Upper lobe of left lung (tissue), 6 donors: Measurements from ENCODE around the gene NUP188. TPM values are rescaled to one million over a fixed set of nuclear protein-coding genes. Genes with fewer than 3 reads are reported as not detected.

Experiments
- ATAC-seq, 2 donors: fragments of 200-7000 bp; cut with Tn5 transposase; one replicate each; pipeline ENCODE4 v1.9.1; 2022; ENCODE audit warnings: mild to moderate bottlenecking in 2 of 2, moderate library complexity in 2 of 2; ENCODE audit not compliant: low FRiP score in 2 of 2
- DNase-seq, 2 donors: peaks; one replicate each; pipeline ENCODE4 v3.0.0-alpha.2; 2019 to 2020
- H3K27ac ChIP-seq, 4 donors: fragments of 200-600 bp; sonication (generic); one replicate each; pipeline ENCODE4 v1.5.1; 2016 to 2019
- H3K27me3 ChIP-seq, 4 donors: fragments of 200-600 bp; sonication (generic); one replicate each; pipeline ENCODE4 v1.5.1; 2017 to 2019
- H3K36me3 ChIP-seq, 4 donors: fragments of 200-600 bp; sonication (generic); one replicate each; pipeline ENCODE4 v1.5.1; 2016 to 2019
- H3K4me1 ChIP-seq, 4 donors: fragments of 200-600 bp; sonication (generic); one replicate each; pipeline ENCODE4 v1.5.1; 2018 to 2019
- H3K4me3 ChIP-seq, 4 donors: fragments of 200-600 bp; sonication (generic); one replicate each; pipeline ENCODE4 v1.5.1; 2017 to 2019; ENCODE audit warnings: mild to moderate bottlenecking in 2 of 4, moderate library complexity in 1 of 4
- H3K9me3 ChIP-seq, 4 donors: fragments of 200-600 bp; sonication (generic); one replicate each; pipeline ENCODE4 v1.5.1; 2018 to 2019
- CTCF ChIP-seq, 6 experiments: fragments of 450-650 bp in 4 of 6; fragments of 200-600 bp in 2 of 6; sonication (generic) in 2 of 6; IDR thresholded peaks; one replicate each; pipeline ENCODE4 v1.5.1; 2016 to 2019; ENCODE audit warnings: antibody characterized with exemption in 6 of 6
- EP300 ChIP-seq, 4 donors: sonication (generic); formaldehyde crosslinking; IDR thresholded peaks; one replicate each; pipeline ENCODE4 v1.5.1; 2017; ENCODE audit warnings: antibody characterized with exemption in 4 of 4, control low read depth in 2 of 4
- POLR2A ChIP-seq, 4 donors: fragments of 450-650 bp; IDR thresholded peaks; one replicate each; pipeline ENCODE4 v1.5.1; 2016 to 2017; ENCODE audit warnings: antibody characterized with exemption in 4 of 4, mild to moderate bottlenecking in 2 of 4
- POLR2AphosphoS5 ChIP-seq, 2 donors: sonication (generic); formaldehyde crosslinking; IDR thresholded peaks; one replicate each; pipeline ENCODE4 v1.5.1; 2017; ENCODE audit warnings: antibody characterized with exemption in 2 of 2
- WGBS, 2 donors: methylation state at CpG; one replicate each; pipeline ENCODE4 v1.1.5; 2017 to 2018; 5-methylcytosine and 5-hydroxymethylcytosine counted together
- total RNA-seq, 6 donors: library from RNA; depleted of rRNA in 4 of 6; stranded (reverse); fragments of >200 nt in 4 of 6; gene quantifications; one replicate each; pipeline versions ENCODE4 v1.1.0 to v1.2.1, GENCODE V29; 2016 to 2021
- donor health status: DM: no; HTN: no; CAD: no; lungs with moderate emphysema.
- donor health status: DM: no; HTN: yes; CAD: no; lungs with severe emphysema.

The NUP188 gene
- total RNA-seq, 6 donors from 2014 or later: 30.4 to 225 (median 50.1) TPM

- no peak for DNase-seq
- Histone ChIP-seq H3K4me1 (no peaks in the 10 kb centered on the region), H3K27ac (no peak overlapping the region), H3K4me3 (no peak overlapping the region), H3K9me3 (no peaks in the 10 kb centered on the region), H3K27me3 (no peaks in the 10 kb centered on the region), H3K36me3 (peaks cover 26 to 84% (median 58%) of the 10 kb centered on the region in 4 donors)
- no peak for TF ChIP-seq CTCF (IDR thresholded peaks at IDR 0.05)
- TF ChIP-seq POLR2AphosphoS5 (IDR thresholded peaks at IDR 0.05): no peak
- TF ChIP-seq EP300 (IDR thresholded peaks at IDR 0.05): no peak
- TF ChIP-seq POLR2A (IDR thresholded peaks at IDR 0.05): no peak
- WGBS, 2 donors: 90% methylated on average over 7 of the region's 7 CpGs; no CpG with 5 or more reads in 1 of the 2 donors
- ATAC-seq: no peak
These were observed 64.8 kb downstream of the NUP188 start for GRCh38 chr9:129012343-129012742.

GRCh38 chr9:129012893-129013448 lies 65.5 kb downstream of the NUP188 start:
- DNase-seq (peak in 1 of 2 donors; percentile 58), ATAC-seq (no peak)
- TF ChIP-seq POLR2AphosphoS5 (IDR thresholded peaks at IDR 0.05) (no peak), CTCF (IDR thresholded peaks at IDR 0.05) (no peak), EP300 (IDR thresholded peaks at IDR 0.05) (no peak), POLR2A (IDR thresholded peaks at IDR 0.05) (no peak)
- no peaks in the 10 kb centered on the region for H3K9me3 ChIP-seq
- H3K4me1 ChIP-seq: no peaks in the 10 kb centered on the region
- H3K27me3 ChIP-seq: no peaks in the 10 kb centered on the region
- peaks cover 26 to 78% (median 55%) of the 10 kb centered on the region in 4 donors for H3K36me3 ChIP-seq
- H3K27ac ChIP-seq: no peak overlapping the region
- no peak overlapping the region for H3K4me3 ChIP-seq
- 95 to 98% methylated on average over 15 to 16 of the region's 16 CpGs for WGBS, 2 donors

GRCh38 chr9:129013674-129014073 lies 66.2 kb downstream of the NUP188 start:
- no peaks in the 10 kb centered on the region for H3K27me3 ChIP-seq
- peaks cover 26 to 78% (median 49%) of the 10 kb centered on the region in 4 donors for H3K36me3 ChIP-seq
- WGBS, 2 donors: 97% methylated on average over 11 of the region's 11 CpGs; no CpG with 5 or more reads in 1 of the 2 donors
- H3K4me1 ChIP-seq: no peaks in the 10 kb centered on the region
- TF ChIP-seq CTCF (IDR thresholded peaks at IDR 0.05) (no peak), POLR2AphosphoS5 (IDR thresholded peaks at IDR 0.05) (no peak), POLR2A (IDR thresholded peaks at IDR 0.05) (no peak)
- no peak overlapping the region for H3K4me3 ChIP-seq
- H3K9me3 ChIP-seq: no peaks in the 10 kb centered on the region
- ATAC-seq: no peak
- H3K27ac ChIP-seq: no peak overlapping the region
- DNase-seq: no peak

DNA sequence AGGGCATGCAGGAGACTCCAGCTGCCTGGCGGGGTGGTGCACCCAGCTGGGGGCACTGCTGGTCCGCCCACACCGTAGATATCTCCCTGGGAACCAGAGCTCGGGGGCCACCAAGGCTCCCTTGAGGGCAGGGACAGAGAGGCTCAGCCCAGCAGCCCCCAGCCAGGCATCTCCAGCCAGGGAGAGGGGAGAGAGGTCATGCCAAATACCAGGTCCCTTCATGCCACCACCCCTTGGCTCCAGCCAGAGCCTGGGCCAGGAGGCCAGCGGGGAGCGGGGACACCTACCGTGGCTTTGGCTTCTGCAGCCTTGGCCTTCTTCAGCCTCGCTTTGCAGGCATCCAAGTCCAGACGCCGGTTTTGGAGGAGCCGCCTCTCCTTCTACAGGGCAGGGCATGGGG lies 66.6 kb downstream of the NUP188 start:
- Histone ChIP-seq H3K9me3 (no peaks in the 10 kb centered on the region), H3K4me3 (no peak overlapping the region), H3K27me3 (no peaks in the 10 kb centered on the region), H3K4me1 (no peaks in the 10 kb centered on the region), H3K36me3 (peaks cover 26 to 78% (median 48%) of the 10 kb centered on the region in 4 donors), H3K27ac (no peak overlapping the region)
- WGBS, 2 donors: 94 to 100% methylated on average over 4 to 11 of the region's 11 CpGs
- TF ChIP-seq EP300 (IDR thresholded peaks at IDR 0.05): no peak
- TF ChIP-seq POLR2A (IDR thresholded peaks at IDR 0.05): no peak
- TF ChIP-seq POLR2AphosphoS5 (IDR thresholded peaks at IDR 0.05): no peak
- TF ChIP-seq CTCF (IDR thresholded peaks at IDR 0.05): no peak
- ATAC-seq (no peak), DNase-seq (no peak)

DNA sequence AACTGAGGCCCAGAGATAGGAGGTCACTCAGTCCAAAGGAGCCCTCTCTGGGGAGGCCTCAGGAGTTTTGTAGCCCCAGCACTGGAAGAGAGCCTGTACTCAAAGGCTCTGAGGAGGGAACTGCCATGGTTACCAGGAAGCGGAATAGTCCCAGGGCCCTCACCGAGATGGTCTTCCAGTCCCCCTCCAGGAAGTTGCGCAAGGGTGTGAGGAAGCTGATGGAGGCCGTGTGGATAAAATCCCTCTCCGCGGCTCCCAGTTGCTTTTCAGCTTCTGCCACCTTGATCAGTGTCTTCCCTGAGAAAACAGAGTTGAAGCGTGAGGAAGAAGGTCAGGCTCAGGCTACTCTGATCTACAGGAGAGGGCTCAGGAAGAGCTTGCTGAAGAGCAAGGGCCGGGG lies 67.1 kb downstream of the NUP188 start:
- DNase-seq (no peak), ATAC-seq (no peak)
- H3K4me1 ChIP-seq: no peaks in the 10 kb centered on the region
- H3K36me3 ChIP-seq: peaks cover 23 to 77% (median 48%) of the 10 kb centered on the region in 4 donors
- TF ChIP-seq POLR2A (IDR thresholded peaks at IDR 0.05) (no peak), EP300 (IDR thresholded peaks at IDR 0.05) (no peak), CTCF (IDR thresholded peaks at IDR 0.05) (no peak), POLR2AphosphoS5 (IDR thresholded peaks at IDR 0.05) (no peak)
- H3K4me3 ChIP-seq: no peak overlapping the region
- 74 to 78% methylated on average over 8 of the region's 8 CpGs for WGBS, 2 donors
- no peaks in the 10 kb centered on the region for H3K27me3 ChIP-seq
- H3K27ac ChIP-seq: no peak overlapping the region
- H3K9me3 ChIP-seq: no peaks in the 10 kb centered on the region
